ENCODE measurements around the gene PAXX.
"Not testable (repeated sequence)": the region's sequence is repeated elsewhere in the genome, so short reads cannot be mapped to it uniquely, and the experiment has no call there.

Gene PAXX

DNA sequence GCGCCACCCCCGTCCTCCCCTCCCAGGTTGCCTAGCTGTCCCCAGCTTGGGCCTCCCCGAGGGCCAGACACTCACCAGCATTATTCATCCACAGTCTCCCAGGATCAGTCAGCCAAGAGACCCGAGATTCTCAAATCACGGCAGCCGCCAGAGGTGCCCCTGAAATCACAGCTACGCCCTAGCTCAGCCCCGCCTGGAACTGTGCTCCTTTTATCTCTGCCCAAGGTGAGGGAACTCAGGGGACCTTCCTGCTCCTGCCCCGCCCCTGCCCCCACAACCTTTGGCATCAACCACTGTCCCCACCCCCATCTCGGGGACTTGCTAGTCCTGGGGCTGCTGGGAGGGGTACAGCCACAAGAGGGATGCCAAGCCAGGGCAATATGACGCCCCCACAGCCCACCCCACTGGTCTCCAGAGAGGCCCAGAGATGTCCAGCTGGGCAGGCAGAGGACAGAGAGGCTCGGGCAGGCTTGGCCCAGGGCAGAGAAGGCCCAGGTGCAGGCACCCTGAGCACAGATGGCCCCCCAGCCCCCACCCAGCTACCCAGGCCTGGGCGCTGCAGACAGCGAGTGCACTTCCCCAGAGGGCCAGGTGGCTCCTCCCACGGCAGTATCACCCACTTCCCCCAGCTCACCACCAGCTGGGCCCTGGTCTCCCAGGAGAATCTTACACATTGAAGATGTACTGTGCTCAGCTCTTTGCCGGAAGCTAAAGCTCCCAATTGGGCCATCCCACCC is 39.9 kb downstream of the PAXX start, which contains the start of gene FUT7:
FUT7 (minus strand) TSS at position 185 of the 737 bp plus-strand sequence; CDS start at position 88, 97 bp downstream.
- no peaks in the 10 kb centered on the region for H3K36me3 ChIP-seq (ENCODE audit: low read length)
- H3K27me3 ChIP-seq (ENCODE audit: low read length) = no peaks in the 10 kb centered on the region
- H3K9ac ChIP-seq (ENCODE audit: low read length) = no peak within 1 kb of the TSS
- H3K4me2 ChIP-seq (ENCODE audit: low read depth, low read length, poor library complexity, severe bottlenecking) = no peak within 1 kb of the TSS
- H3K9me3 ChIP-seq (ENCODE audit: insufficient read depth, low read length) = no peaks in the 10 kb centered on the region
- no peak within 1 kb of the TSS for H3K4me3 ChIP-seq (ENCODE audit: insufficient read depth, low read length, poor library complexity, severe bottlenecking)
- no peak within 1 kb of the TSS for H2AFZ ChIP-seq (ENCODE audit: low read depth, low read length, severe bottlenecking)
- TF ChIP-seq EZH2phosphoT487 (conservative IDR thresholded peaks at IDR 0.05; ENCODE audit: low read length) (no peak), CTCF (IDR thresholded peaks at IDR 0.05; ENCODE audit: insufficient read depth, low read length, poor library complexity, severe bottlenecking) (no peak)
- no peaks in the 10 kb centered on the region for H4K20me1 ChIP-seq (ENCODE audit: low read depth, low read length)
- no peaks in the 10 kb centered on the region for H3F3A ChIP-seq (ENCODE audit: insufficient read depth)
- H3K79me2 ChIP-seq (ENCODE audit: insufficient read depth, low read length) = no peaks in the 10 kb centered on the region
- no peaks in the 10 kb centered on the region for H3K9me2 ChIP-seq (replicated peaks; ENCODE audit: insufficient read depth, low read length)
- H3K27ac ChIP-seq (ENCODE audit: low read depth, low read length) = no peak within 1 kb of the TSS

- H3K4me3 ChIP-seq (ENCODE audit: insufficient read depth, low read length, poor library complexity, severe bottlenecking) = no peak overlapping the region
- H3F3A ChIP-seq (ENCODE audit: insufficient read depth) = no peaks in the 10 kb centered on the region
- H2AFZ ChIP-seq (ENCODE audit: low read depth, low read length, severe bottlenecking) = no peak overlapping the region
- H3K9me2 ChIP-seq (replicated peaks; ENCODE audit: insufficient read depth, low read length) = no peaks in the 10 kb centered on the region
- H3K27me3 ChIP-seq (ENCODE audit: low read length) = no peaks in the 10 kb centered on the region
- H3K4me2 ChIP-seq (ENCODE audit: low read depth, low read length, poor library complexity, severe bottlenecking) = no peak overlapping the region
- TF ChIP-seq EZH2phosphoT487 (conservative IDR thresholded peaks at IDR 0.05; ENCODE audit: low read length) = no peak
- TF ChIP-seq CTCF (IDR thresholded peaks at IDR 0.05; ENCODE audit: insufficient read depth, low read length, poor library complexity, severe bottlenecking) = no peak
- H3K27ac ChIP-seq (ENCODE audit: low read depth, low read length) = no peak overlapping the region
- no peaks in the 10 kb centered on the region for H4K20me1 ChIP-seq (ENCODE audit: low read depth, low read length)
- no peaks in the 10 kb centered on the region for H3K9me3 ChIP-seq (ENCODE audit: insufficient read depth, low read length)
- no peaks in the 10 kb centered on the region for H3K36me3 ChIP-seq (ENCODE audit: low read length)
- H3K79me2 ChIP-seq (ENCODE audit: insufficient read depth, low read length) = no peaks in the 10 kb centered on the region
- no peak overlapping the region for H3K9ac ChIP-seq (ENCODE audit: low read length)
Measured at GRCh38 chr9:137032858-137033257, 40.6 kb downstream of the PAXX start.

DNA sequence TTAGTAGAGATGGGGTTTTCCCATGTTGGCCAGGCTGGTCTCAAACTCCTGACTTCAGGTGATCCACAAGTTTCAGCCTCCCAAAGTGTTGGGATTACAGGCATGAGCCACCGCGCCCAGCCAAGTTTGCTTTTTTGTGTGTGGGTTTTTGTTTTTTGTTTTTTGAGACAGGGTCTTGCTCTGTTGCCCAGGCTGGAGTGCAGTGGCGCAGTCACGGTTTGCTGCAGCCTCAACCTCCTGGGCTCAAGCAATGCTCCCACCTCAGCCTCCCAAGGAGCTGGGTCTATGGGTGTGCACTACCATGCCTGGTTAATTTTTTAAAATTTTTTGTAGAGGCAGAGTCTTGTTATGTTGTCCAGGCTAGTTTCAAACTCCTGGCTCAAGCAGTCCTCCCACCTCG is 41.3 kb downstream of the PAXX start:
- not testable (repeated sequence) for H3K4me2 ChIP-seq (ENCODE audit: low read depth, low read length, poor library complexity, severe bottlenecking); H4K20me1 ChIP-seq (ENCODE audit: low read depth, low read length)

DNA sequence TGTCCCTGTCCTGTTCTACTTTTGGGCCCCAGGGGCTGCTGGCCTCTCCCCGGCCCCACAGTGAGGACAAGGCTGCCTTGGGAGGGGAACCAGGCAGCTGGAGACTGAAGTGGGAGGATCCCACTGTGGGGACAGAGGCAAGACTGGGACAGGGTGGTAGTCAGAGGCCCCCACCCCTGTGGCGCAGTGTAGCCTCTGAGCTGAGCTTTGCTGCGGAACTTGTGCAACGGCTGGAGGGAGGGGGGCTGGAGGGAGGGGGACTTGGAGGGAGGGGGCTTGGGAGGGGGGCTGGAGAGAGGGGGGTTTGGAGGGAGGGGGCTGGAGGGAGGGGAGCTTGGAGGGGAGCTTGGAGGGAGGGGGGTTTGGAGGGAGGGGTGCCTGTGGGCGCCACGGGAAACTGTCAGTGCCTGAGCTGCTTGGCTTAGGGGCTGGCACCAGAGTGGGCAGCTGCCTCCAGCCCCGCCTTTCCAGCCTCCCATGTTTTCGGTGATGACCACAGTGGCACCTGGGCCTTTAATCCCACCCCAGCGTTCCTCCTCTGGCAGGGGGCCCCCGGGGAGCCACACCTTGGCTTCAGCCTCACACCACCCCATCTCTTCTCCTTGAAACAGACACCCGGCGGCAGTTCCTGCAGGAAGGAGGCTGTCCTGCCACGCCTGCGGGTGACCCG is 42.0 kb downstream of the PAXX start:
- H3F3A ChIP-seq (ENCODE audit: insufficient read depth) = no peaks in the 10 kb centered on the region
- no peak overlapping the region for H2AFZ ChIP-seq (ENCODE audit: low read depth, low read length, severe bottlenecking)
- H3K4me2 ChIP-seq (ENCODE audit: low read depth, low read length, poor library complexity, severe bottlenecking) = no peak overlapping the region

More for the DNA sequence above, 41.3 kb downstream of the PAXX start:
- not testable (repeated sequence) for H2AFZ ChIP-seq (ENCODE audit: low read depth, low read length, severe bottlenecking); H3K36me3 ChIP-seq (ENCODE audit: low read length); H3K27ac ChIP-seq (ENCODE audit: low read depth, low read length); H3K27me3 ChIP-seq (ENCODE audit: low read length); H3K9me3 ChIP-seq (ENCODE audit: insufficient read depth, low read length); H3K79me2 ChIP-seq (ENCODE audit: insufficient read depth, low read length); H3K4me3 ChIP-seq (ENCODE audit: insufficient read depth, low read length, poor library complexity, severe bottlenecking); H3K9me2 ChIP-seq (replicated peaks; ENCODE audit: insufficient read depth, low read length); H3F3A ChIP-seq (ENCODE audit: insufficient read depth); H3K9ac ChIP-seq (ENCODE audit: low read length)

More for the DNA sequence above, 42.0 kb downstream of the PAXX start:
- no peaks in the 10 kb centered on the region for H4K20me1 ChIP-seq (ENCODE audit: low read depth, low read length)
- H3K9me2 ChIP-seq (replicated peaks; ENCODE audit: insufficient read depth, low read length) = no peaks in the 10 kb centered on the region
- no peaks in the 10 kb centered on the region for H3K79me2 ChIP-seq (ENCODE audit: insufficient read depth, low read length)
- no peaks in the 10 kb centered on the region for H3K27me3 ChIP-seq (ENCODE audit: low read length)
- no peak overlapping the region for H3K9ac ChIP-seq (ENCODE audit: low read length)
- no peak overlapping the region for H3K4me3 ChIP-seq (ENCODE audit: insufficient read depth, low read length, poor library complexity, severe bottlenecking)
- H3K36me3 ChIP-seq (ENCODE audit: low read length) = no peaks in the 10 kb centered on the region
- H3K9me3 ChIP-seq (ENCODE audit: insufficient read depth, low read length) = no peaks in the 10 kb centered on the region
- no peak overlapping the region for H3K27ac ChIP-seq (ENCODE audit: low read depth, low read length)
- TF ChIP-seq CTCF (IDR thresholded peaks at IDR 0.05; ENCODE audit: insufficient read depth, low read length, poor library complexity, severe bottlenecking) (no peak), EZH2phosphoT487 (conservative IDR thresholded peaks at IDR 0.05; ENCODE audit: low read length) (no peak)
